Measurements from ENCODE around the gene SLC25A3.
"Not testable (repeated sequence)": the region's sequence is repeated elsewhere in the genome, so short reads cannot be mapped to it uniquely, and the experiment has no call there.

The SLC25A3 gene

GRCh38 chr12:98593351-98594049 lies at the start of gene SLC25A3:
SLC25A3 (plus strand) TSS chr12:98593686; CDS start chr12:98593979, 293 bp downstream.
- TF ChIP-seq CTCF (IDR thresholded peaks at IDR 0.05) (no peak), ZFX (IDR thresholded peaks at IDR 0.05; ENCODE audit: borderline replicate concordance) (no peak)
- H3K27ac ChIP-seq = peak within 1 kb of the TSS; percentile 88

GRCh38 chr12:98543701-98544100 lies 49.8 kb upstream of the SLC25A3 start:
- H3K27ac ChIP-seq = no peak overlapping the region
- TF ChIP-seq CTCF (IDR thresholded peaks at IDR 0.05) = no peak
- no peak for TF ChIP-seq ZFX (IDR thresholded peaks at IDR 0.05; ENCODE audit: borderline replicate concordance)

GRCh38 chr12:98544751-98545150 lies 48.7 kb upstream of the SLC25A3 start:
- TF ChIP-seq ZFX (IDR thresholded peaks at IDR 0.05; ENCODE audit: borderline replicate concordance) (no peak), CTCF (IDR thresholded peaks at IDR 0.05) (no peak)
- H3K27ac ChIP-seq = 0 out of 2 replicates have a peak overlapping the region, but pooled peaks have one; percentile 5

GRCh38 chr12:98549371-98550110 lies 43.9 kb upstream of the SLC25A3 start:
- no peak for TF ChIP-seq CTCF (IDR thresholded peaks at IDR 0.05)
- no peak for TF ChIP-seq ZFX (IDR thresholded peaks at IDR 0.05; ENCODE audit: borderline replicate concordance)

GRCh38 chr12:98551787-98552186 lies 41.7 kb upstream of the SLC25A3 start:
- H3K27ac ChIP-seq = no peak overlapping the region
- TF ChIP-seq CTCF (IDR thresholded peaks at IDR 0.05) = no peak
- TF ChIP-seq ZFX (IDR thresholded peaks at IDR 0.05; ENCODE audit: borderline replicate concordance) = no peak

More at GRCh38 chr12:98549371-98550110, 43.9 kb upstream of the SLC25A3 start:
- no peak overlapping the region for H3K27ac ChIP-seq

DNA sequence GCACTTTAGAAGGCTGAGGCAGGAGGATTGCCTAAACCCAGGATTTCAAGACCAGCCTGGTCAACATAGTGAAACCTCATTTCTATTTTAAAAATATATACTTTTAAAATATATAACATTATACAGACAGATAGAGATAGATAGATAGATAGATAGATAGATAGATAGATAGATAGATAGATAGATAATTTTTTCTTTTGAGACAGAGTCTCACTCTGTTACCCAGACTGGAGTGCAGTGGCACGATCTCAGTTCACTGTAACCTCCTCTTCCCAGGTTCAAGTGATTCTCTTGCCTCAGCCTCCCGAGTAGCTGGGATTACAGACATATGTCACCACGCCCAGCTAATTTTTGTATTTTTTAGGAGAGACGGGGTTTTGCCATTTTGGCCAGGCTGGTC lies 35.4 kb upstream of the SLC25A3 start:
- not testable (repeated sequence) for H3K27ac ChIP-seq

GRCh38 chr12:98559666-98560065 lies 33.8 kb upstream of the SLC25A3 start:
- no peak overlapping the region for H3K27ac ChIP-seq
- TF ChIP-seq ZFX (IDR thresholded peaks at IDR 0.05; ENCODE audit: borderline replicate concordance) (no peak), CTCF (IDR thresholded peaks at IDR 0.05) (no peak)

Data from 22Rv1 (cell line).